ENCODE results near the gene SLC10A1. TPM values are rescaled to one million over a fixed set of nuclear protein-coding genes. Genes with fewer than 3 reads are reported as not detected.

The SLC10A1 gene
- total and polyA plus RNA-seq, 2 of the 8 experiments (the other 6 are each of a cell fraction or from before 2014, with no cell fraction given), result not detected

GRCh38 chr14:69767369-69767999 is 29.6 kb downstream of the SLC10A1 start (continued):
- TF ChIP-seq CTCF (IDR thresholded peaks at IDR 0.05; ENCODE audit: control extremely low read depth in 1 of 3, insufficient read depth in 1 of 3, low read depth in 1 of 3, low read length in 3 of 3) (no peak), PHF8 (conservative IDR thresholded peaks at IDR 0.05; ENCODE audit: low read depth, low read length) (peak; percentile 94), HDAC2 (IDR thresholded peaks at IDR 0.05; ENCODE audit: borderline replicate concordance in 1 of 2, low read depth in 2 of 2, low read length in 2 of 2) (no peak), ZNF274 (IDR thresholded peaks at IDR 0.05; ENCODE audit: borderline replicate concordance, extremely low read depth, low read length) (no peak), CEBPB (IDR thresholded peaks at IDR 0.05; ENCODE audit: low read depth, low read length) (no peak), RXRA (IDR thresholded peaks at IDR 0.05; ENCODE audit: insufficient read depth, low read depth, low read length) (no peak), MAX (IDR thresholded peaks at IDR 0.05) (peak; percentile 36; the same call in 1 of the 2 replicates), E2F6 (IDR thresholded peaks at IDR 0.05) (no peak), SP2 (IDR thresholded peaks at IDR 0.05; ENCODE audit: low read length) (no peak), KDM4A (IDR thresholded peaks at IDR 0.05; ENCODE audit: low read depth, low read length, severe bottlenecking) (peak; percentile 46), RFX5 (IDR thresholded peaks at IDR 0.05; ENCODE audit: borderline replicate concordance, low read depth, low read length) (no peak), JUND (IDR thresholded peaks at IDR 0.05; ENCODE audit: low read length) (no peak), CTBP2 (IDR thresholded peaks at IDR 0.05; ENCODE audit: borderline replicate concordance, insufficient read depth, insufficient read length, low read length) (no peak), JUN (IDR thresholded peaks at IDR 0.05; ENCODE audit: low read depth, low read length) (no peak), ASH2L (IDR thresholded peaks at IDR 0.05; ENCODE audit: low read length) (peak; percentile 59), KDM1A (IDR thresholded peaks at IDR 0.05; ENCODE audit: borderline replicate concordance, low read length) (no peak), EZH2 (IDR thresholded peaks at IDR 0.05; ENCODE audit: low read depth, low read length, severe bottlenecking) (no peak), SAP30 (IDR thresholded peaks at IDR 0.05; ENCODE audit: insufficient read depth, insufficient replicate concordance, low read length) (no peak), HDAC6 (IDR thresholded peaks at IDR 0.05; ENCODE audit: low read depth, low read length) (no peak), CHD2 (IDR thresholded peaks at IDR 0.05; ENCODE audit: low read length) (peak; percentile 94)

All from H1 (cell line).